Measurements from ENCODE around the gene CCDC63. TPM values are rescaled to one million over a fixed set of nuclear protein-coding genes. Genes with fewer than 3 reads are reported as not detected.

The CCDC63 gene
- total and polyA plus RNA-seq, 2 donors (not counting 3 experiments of a cell fraction or from before 2014, with no cell fraction given): not detected

- no peaks in the 10 kb centered on the region for H3K9me3 ChIP-seq (replicated peaks; ENCODE audit: control insufficient read depth, insufficient read depth, low read length)
- no peak overlapping the region for H3K9ac ChIP-seq (replicated peaks; ENCODE audit: extremely low read depth, insufficient read depth, low read length)
- H2AFZ ChIP-seq (ENCODE audit: low read depth, low read length): no peak overlapping the region
- TF ChIP-seq EZH2 (IDR thresholded peaks at IDR 0.05; ENCODE audit: borderline replicate concordance, low read depth, low read length, severe bottlenecking): no peak
- TF ChIP-seq FOS (IDR thresholded peaks at IDR 0.05; ENCODE audit: borderline replicate concordance, insufficient read depth, low read length): no peak
- TF ChIP-seq MYC (IDR thresholded peaks at IDR 0.05; ENCODE audit: low read depth, low read length): no peak
- no peak for TF ChIP-seq POLR2AphosphoS5 (IDR thresholded peaks at IDR 0.05; ENCODE audit: insufficient read depth, low read depth, low read length)
- no peak for TF ChIP-seq POLR2A (IDR thresholded peaks at IDR 0.05; ENCODE audit: low read depth, low read length)
- TF ChIP-seq GATA2 (IDR thresholded peaks at IDR 0.05; ENCODE audit: insufficient read depth, insufficient read length, low read depth, low read length): no peak
- TF ChIP-seq CTCF (IDR thresholded peaks at IDR 0.05; ENCODE audit: extremely low read depth in 1 of 2, insufficient read depth in 1 of 2, low read depth in 1 of 2, low read length in 2 of 2): no peak
- TF ChIP-seq MAX (IDR thresholded peaks at IDR 0.05; ENCODE audit: insufficient read depth, insufficient read length): no peak
- no TSS peak for BruUV-seq (replicated peaks)
- H3K27ac ChIP-seq (ENCODE audit: insufficient read depth, low read depth, low read length): no peak overlapping the region
- ChIA-PET POLR2A (no interaction called here), CTCF (interaction anchor here (1.2 kb wide), 1 partner anchor 18 kb away, joined by 3 read pairs; no protein-coding TSS in a partner anchor)
- H3K4me1 ChIP-seq (ENCODE audit: control insufficient read depth, extremely low read depth, insufficient read depth, low read length): no peaks in the 10 kb centered on the region
- FAIRE-seq: no peak
- intact Hi-C loops (cut with micrococcal nuclease) (no loop called here), dilution Hi-C loops (cut with MboI; ENCODE audit: extremely low pct_ligation_motif_present, low sequenced_read_pairs) (no loop called here)
- no peaks in the 10 kb centered on the region for H4K20me1 ChIP-seq (replicated peaks; ENCODE audit: control insufficient read depth, extremely low read depth, insufficient read depth, low read length)
- no peak overlapping the region for H3K4me3 ChIP-seq (replicated peaks in 1 of 3; ENCODE audit: insufficient read depth in 1 of 3, low read depth in 1 of 3, low read length in 3 of 3)
- no peaks in the 10 kb centered on the region for H3K36me3 ChIP-seq (ENCODE audit: control insufficient read depth in 2 of 2, extremely low read depth in 1 of 2, insufficient read depth in 2 of 2, low read length in 2 of 2)
- no peaks in the 10 kb centered on the region for H3K79me2 ChIP-seq (ENCODE audit: control insufficient read depth, insufficient read depth, low read length)
- H3K4me2 ChIP-seq (ENCODE audit: insufficient read depth, low read length): no peak overlapping the region
- peaks cover 0 to 2% of the 10 kb centered on the region in 2 experiments for H3K27me3 ChIP-seq (ENCODE audit: control insufficient read depth in 2 of 2, insufficient read depth in 2 of 2, low read length in 2 of 2)
- H3K9me1 ChIP-seq (replicated peaks; ENCODE audit: control insufficient read depth, extremely low read depth, insufficient read depth, low read length): no peaks in the 10 kb centered on the region
- no peak for DNase-seq (ENCODE audit: low read depth, low spot score)
Observed at GRCh38 chr12:110906083-110906482, 59.3 kb downstream of the CCDC63 start.

Measured in endothelial cell of umbilical vein (primary cell).